ENCODE data around the gene MTX3.
A peak's percentile ranks its signal among the peaks of the same experiment; 100 is the strongest.

Gene MTX3

GRCh38 chr5:80036615-80037014, 45.6 kb upstream of the MTX3 start (continued):
- TF ChIP-seq PRDM6 (tag by site-specific recombination; IDR thresholded peaks at IDR 0.05) (peak; percentile 46; the same call in 1 of the 2 replicates), ZBTB7A (tag by site-specific recombination; IDR thresholded peaks at IDR 0.05; ENCODE audit: low read depth) (no peak), ZNF600 (tag by site-specific recombination; IDR thresholded peaks at IDR 0.05) (no peak)

GRCh38 chr5:80035839-80036238, 44.8 kb upstream of the MTX3 start:
- Histone ChIP-seq H3K9me3 (ENCODE audit: control insufficient read depth, insufficient read depth, low read depth, low read length) (no peaks in the 10 kb centered on the region), H3K36me3 (ENCODE audit: control insufficient read depth in 2 of 2, insufficient read depth in 1 of 2, low read length in 2 of 2) (no peaks in the 10 kb centered on the region), H3K27ac (ENCODE audit: extremely low read depth, low read depth, low read length) (no peak overlapping the region), H3K4me3 (ENCODE audit: low read depth, low read length) (no peak overlapping the region), H3K4me1 (ENCODE audit: control insufficient read depth, insufficient read depth, low read length) (no peaks in the 10 kb centered on the region)
- CTCF ChIA-PET: interaction anchor here (1.5 kb wide), 1 partner anchor 48 kb away, joined by 5 read pairs; no protein-coding TSS in a partner anchor
- TF ChIP-seq ZBTB11 (tag by site-specific recombination; conservative IDR thresholded peaks at IDR 0.05; ENCODE audit: low read depth) (no peak), MZF1 (tag by site-specific recombination; IDR thresholded peaks at IDR 0.05; ENCODE audit: borderline replicate concordance) (no peak), ZNF423 (tag by site-specific recombination; IDR thresholded peaks at IDR 0.05) (no peak), ZNF37A (tag by site-specific recombination; IDR thresholded peaks at IDR 0.05) (no peak), SP3 (tag by site-specific recombination; IDR thresholded peaks at IDR 0.05) (no peak), ZNF16 (tag by site-specific recombination; IDR thresholded peaks at IDR 0.05; ENCODE audit: low read depth) (no peak)
- POLR2A ChIA-PET: no interaction called here

- CTCF ChIA-PET: interaction anchor here (1.5 kb wide), 1 partner anchor 48 kb away, joined by 5 read pairs; no protein-coding TSS in a partner anchor
- peak within 1 kb of the TSS; percentile 25 for H3K4me3 ChIP-seq (ENCODE audit: low read depth, low read length)
Measured at GRCh38 chr5:80034962-80035821, 44.1 kb upstream of the MTX3 start, which contains the start of gene THBS4. TSS of gene THBS4 (plus strand) at chr5:80035348. CDS start at chr5:80035538, 190 bp downstream.

More at GRCh38 chr5:80034962-80035821, 44.1 kb upstream of the MTX3 start, which contains the start of gene THBS4:
- H3K9me3 ChIP-seq (ENCODE audit: control insufficient read depth, insufficient read depth, low read depth, low read length): no peaks in the 10 kb centered on the region
- no peak within 1 kb of the TSS for H3K27ac ChIP-seq (ENCODE audit: extremely low read depth, low read depth, low read length)
- TF ChIP-seq PRDM2 (tag by site-specific recombination; IDR thresholded peaks at IDR 0.05; ENCODE audit: borderline replicate concordance): no peak
- TF ChIP-seq ZNF23 (tag by site-specific recombination; IDR thresholded peaks at IDR 0.05; ENCODE audit: borderline replicate concordance): no peak
- TF ChIP-seq ELK4 (IDR thresholded peaks at IDR 0.05; ENCODE audit: borderline replicate concordance, low read depth, low read length): no peak
- no peak for TF ChIP-seq BCL11B (tag by site-specific recombination; IDR thresholded peaks at IDR 0.05; ENCODE audit: low read depth)
- TF ChIP-seq ZSCAN30 (tag by site-specific recombination; IDR thresholded peaks at IDR 0.05): no peak
- TF ChIP-seq PRDM1 (tag by site-specific recombination; IDR thresholded peaks at IDR 0.05): peak; percentile 84
- no peak for TF ChIP-seq ZNF140 (tag by site-specific recombination; IDR thresholded peaks at IDR 0.05)
- no peaks in the 10 kb centered on the region for H3K4me1 ChIP-seq (ENCODE audit: control insufficient read depth, insufficient read depth, low read length)
- POLR2A ChIA-PET: no interaction called here
- no peaks in the 10 kb centered on the region for H3K36me3 ChIP-seq (ENCODE audit: control insufficient read depth in 2 of 2, insufficient read depth in 1 of 2, low read length in 2 of 2)
